ENCODE results near the gene TBC1D5.

DNA sequence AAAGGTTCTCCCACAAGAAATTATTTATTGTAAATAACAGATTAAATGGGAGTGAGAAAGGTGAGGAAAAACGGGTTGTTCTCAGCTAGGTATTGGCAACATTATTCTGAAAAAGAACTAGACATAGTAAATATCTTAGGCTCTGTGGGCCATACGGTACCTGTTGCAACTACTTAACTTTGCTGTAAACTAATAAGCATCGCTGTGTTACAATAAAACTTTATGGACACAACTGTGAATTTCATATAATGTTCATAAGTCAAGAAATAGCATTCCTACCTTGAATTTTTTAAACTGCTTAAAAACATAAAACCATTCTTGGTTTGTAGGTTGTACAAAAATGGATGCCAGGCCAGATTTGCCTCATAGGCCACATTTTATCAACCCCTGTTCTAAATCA lies 183.9 kb downstream of the TBC1D5 start:
- TF ChIP-seq, protein P1, sequence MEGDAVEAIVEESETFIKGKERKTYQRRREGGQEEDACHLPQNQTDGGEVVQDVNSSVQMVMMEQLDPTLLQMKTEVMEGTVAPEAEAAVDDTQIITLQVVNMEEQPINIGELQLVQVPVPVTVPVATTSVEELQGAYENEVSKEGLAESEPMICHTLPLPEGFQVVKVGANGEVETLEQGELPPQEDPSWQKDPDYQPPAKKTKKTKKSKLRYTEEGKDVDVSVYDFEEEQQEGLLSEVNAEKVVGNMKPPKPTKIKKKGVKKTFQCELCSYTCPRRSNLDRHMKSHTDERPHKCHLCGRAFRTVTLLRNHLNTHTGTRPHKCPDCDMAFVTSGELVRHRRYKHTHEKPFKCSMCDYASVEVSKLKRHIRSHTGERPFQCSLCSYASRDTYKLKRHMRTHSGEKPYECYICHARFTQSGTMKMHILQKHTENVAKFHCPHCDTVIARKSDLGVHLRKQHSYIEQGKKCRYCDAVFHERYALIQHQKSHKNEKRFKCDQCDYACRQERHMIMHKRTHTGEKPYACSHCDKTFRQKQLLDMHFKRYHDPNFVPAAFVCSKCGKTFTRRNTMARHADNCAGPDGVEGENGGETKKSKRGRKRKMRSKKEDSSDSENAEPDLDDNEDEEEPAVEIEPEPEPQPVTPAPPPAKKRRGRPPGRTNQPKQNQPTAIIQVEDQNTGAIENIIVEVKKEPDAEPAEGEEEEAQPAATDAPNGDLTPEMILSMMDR (IDR thresholded peaks at IDR 0.05): no peak
- TF ChIP-seq, protein P2, sequence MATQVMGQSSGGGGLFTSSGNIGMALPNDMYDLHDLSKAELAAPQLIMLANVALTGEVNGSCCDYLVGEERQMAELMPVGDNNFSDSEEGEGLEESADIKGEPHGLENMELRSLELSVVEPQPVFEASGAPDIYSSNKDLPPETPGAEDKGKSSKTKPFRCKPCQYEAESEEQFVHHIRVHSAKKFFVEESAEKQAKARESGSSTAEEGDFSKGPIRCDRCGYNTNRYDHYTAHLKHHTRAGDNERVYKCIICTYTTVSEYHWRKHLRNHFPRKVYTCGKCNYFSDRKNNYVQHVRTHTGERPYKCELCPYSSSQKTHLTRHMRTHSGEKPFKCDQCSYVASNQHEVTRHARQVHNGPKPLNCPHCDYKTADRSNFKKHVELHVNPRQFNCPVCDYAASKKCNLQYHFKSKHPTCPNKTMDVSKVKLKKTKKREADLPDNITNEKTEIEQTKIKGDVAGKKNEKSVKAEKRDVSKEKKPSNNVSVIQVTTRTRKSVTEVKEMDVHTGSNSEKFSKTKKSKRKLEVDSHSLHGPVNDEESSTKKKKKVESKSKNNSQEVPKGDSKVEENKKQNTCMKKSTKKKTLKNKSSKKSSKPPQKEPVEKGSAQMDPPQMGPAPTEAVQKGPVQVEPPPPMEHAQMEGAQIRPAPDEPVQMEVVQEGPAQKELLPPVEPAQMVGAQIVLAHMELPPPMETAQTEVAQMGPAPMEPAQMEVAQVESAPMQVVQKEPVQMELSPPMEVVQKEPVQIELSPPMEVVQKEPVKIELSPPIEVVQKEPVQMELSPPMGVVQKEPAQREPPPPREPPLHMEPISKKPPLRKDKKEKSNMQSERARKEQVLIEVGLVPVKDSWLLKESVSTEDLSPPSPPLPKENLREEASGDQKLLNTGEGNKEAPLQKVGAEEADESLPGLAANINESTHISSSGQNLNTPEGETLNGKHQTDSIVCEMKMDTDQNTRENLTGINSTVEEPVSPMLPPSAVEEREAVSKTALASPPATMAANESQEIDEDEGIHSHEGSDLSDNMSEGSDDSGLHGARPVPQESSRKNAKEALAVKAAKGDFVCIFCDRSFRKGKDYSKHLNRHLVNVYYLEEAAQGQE (IDR thresholded peaks at IDR 0.05; ENCODE audit: insufficient read depth in 1 of 2, low read depth in 2 of 2, low read length in 1 of 2): no peak
- TF ChIP-seq TCF7L2 (IDR thresholded peaks at IDR 0.05; ENCODE audit: low read depth, low read length) (no peak), SIN3A (IDR thresholded peaks at IDR 0.05; ENCODE audit: borderline replicate concordance, insufficient read depth, low read depth, low read length) (no peak), POLR2AphosphoS5 (IDR thresholded peaks at IDR 0.05; ENCODE audit: low read depth, low read length) (no peak)

All from Panc1 (cell line).